HCT116 (cell line): Measurements from ENCODE around the gene EWSR1.

ENCODE experiments used
- EZH2 ChIP-seq: fragments of 200-600 bp; sonication (generic); IDR thresholded peaks from 2 replicates; pipeline ENCODE4 v1.6.1; 2017; ENCODE audit warnings: antibody characterized with exemption, mixed run types
- FOSL1 ChIP-seq: IDR thresholded peaks from 2 replicates; pipeline ENCODE4 v1.6.1; 2012; ENCODE audit warnings: low read depth
- POLR2A ChIP-seq: IDR thresholded peaks from 2 replicates; pipeline ENCODE4 v1.7.0; 2011; ENCODE audit warnings: borderline replicate concordance; ENCODE audit not compliant: insufficient read depth, insufficient read length; ENCODE audit errors: extremely low read depth

DNA sequence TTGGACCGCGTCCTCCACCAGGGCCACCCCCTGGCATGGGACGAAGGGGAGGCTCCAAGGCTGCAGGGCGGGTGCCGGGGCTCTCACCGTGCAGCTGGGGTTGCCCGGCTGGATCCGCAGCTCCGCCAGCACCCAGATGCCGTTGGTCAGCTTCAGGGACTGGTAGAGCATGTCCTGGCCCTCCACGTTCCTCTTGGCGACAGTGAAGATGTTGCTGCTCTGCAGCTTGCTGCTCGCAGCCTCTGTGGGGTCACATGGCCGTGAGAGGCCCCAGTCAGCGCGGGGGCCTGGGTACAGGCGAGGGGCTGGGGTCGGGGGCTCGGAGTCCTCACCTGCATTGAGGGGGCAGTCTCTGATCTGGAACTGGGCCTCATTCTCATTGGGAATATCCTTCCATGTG is 62.2 kb downstream of the EWSR1 start:
- TF ChIP-seq POLR2A (no peak), EZH2 (no peak), FOSL1 (no peak)
